ENCODE data around the gene TYRP1. TPM values are rescaled to one million over a fixed set of nuclear protein-coding genes. Genes with fewer than 3 reads are reported as not detected.

The TYRP1 gene
- total RNA-seq, 1 donor from 2014 or later = 86.2 TPM

GRCh38 chr9:12684974-12685373, 8.2 kb upstream of the TYRP1 start:
- no peak overlapping the region for H3K4me3 Mint-ChIP-seq
- no peaks in the 10 kb centered on the region for H3K27me3 Mint-ChIP-seq
- no peak for TF ChIP-seq CTCF (conservative IDR thresholded peaks at IDR 0.05)
- H3K27ac Mint-ChIP-seq = no peak overlapping the region
- peaks cover 9% of the 10 kb centered on the region for H3K4me1 Mint-ChIP-seq (ENCODE audit: unreplicated experiment)
- no peaks in the 10 kb centered on the region for H3K36me3 Mint-ChIP-seq
- no peak for DNase-seq (ENCODE audit: extremely low spot score, unreplicated experiment)
- no peaks in the 10 kb centered on the region for H3K9me3 Mint-ChIP-seq

GRCh38 chr9:12689233-12689632, 4.0 kb upstream of the TYRP1 start:
- H3K36me3 Mint-ChIP-seq = no peaks in the 10 kb centered on the region
- DNase-seq (ENCODE audit: extremely low spot score, unreplicated experiment) = no peak

GRCh38 chr9:12694013-12694412, 828 bp downstream of the TYRP1 start:
- no peak for DNase-seq (ENCODE audit: extremely low spot score, unreplicated experiment)
- H3K27me3 Mint-ChIP-seq = no peaks in the 10 kb centered on the region
- H3K4me3 Mint-ChIP-seq = no peak overlapping the region
- H3K36me3 Mint-ChIP-seq = no peaks in the 10 kb centered on the region
- H3K27ac Mint-ChIP-seq = no peak overlapping the region
- no peak for TF ChIP-seq CTCF (conservative IDR thresholded peaks at IDR 0.05)
- peaks cover 11% of the 10 kb centered on the region for H3K4me1 Mint-ChIP-seq (ENCODE audit: unreplicated experiment)
- H3K9me3 Mint-ChIP-seq = no peaks in the 10 kb centered on the region

More at GRCh38 chr9:12689233-12689632, 4.0 kb upstream of the TYRP1 start:
- no peaks in the 10 kb centered on the region for H3K9me3 Mint-ChIP-seq
- no peak for TF ChIP-seq CTCF (conservative IDR thresholded peaks at IDR 0.05)
- no peak overlapping the region for H3K4me3 Mint-ChIP-seq
- no peaks in the 10 kb centered on the region for H3K4me1 Mint-ChIP-seq (ENCODE audit: unreplicated experiment)
- no peak overlapping the region for H3K27ac Mint-ChIP-seq
- H3K27me3 Mint-ChIP-seq = no peaks in the 10 kb centered on the region

GRCh38 chr9:12695474-12695873, 2.3 kb downstream of the TYRP1 start:
- DNase-seq (ENCODE audit: extremely low spot score, unreplicated experiment) = no peak
- Mint-ChIP-seq H3K4me1 (ENCODE audit: unreplicated experiment) (peaks cover 11% of the 10 kb centered on the region), H3K27me3 (no peaks in the 10 kb centered on the region), H3K9me3 (no peaks in the 10 kb centered on the region), H3K27ac (no peak overlapping the region), H3K36me3 (no peaks in the 10 kb centered on the region), H3K4me3 (no peak overlapping the region)
- TF ChIP-seq CTCF (conservative IDR thresholded peaks at IDR 0.05) = no peak

GRCh38 chr9:12696931-12697622, 3.9 kb downstream of the TYRP1 start:
- DNase-seq (ENCODE audit: extremely low spot score, unreplicated experiment) = no peak
- Mint-ChIP-seq H3K27ac (no peak overlapping the region), H3K27me3 (no peaks in the 10 kb centered on the region), H3K4me3 (no peak overlapping the region), H3K4me1 (ENCODE audit: unreplicated experiment) (peaks cover 12% of the 10 kb centered on the region), H3K9me3 (no peaks in the 10 kb centered on the region), H3K36me3 (no peaks in the 10 kb centered on the region)
- TF ChIP-seq CTCF (conservative IDR thresholded peaks at IDR 0.05) = no peak

All from type B pancreatic cell (in vitro differentiated cells).